EH (cell line): ENCODE measurements around the gene RNF149.
"Not testable (repeated sequence)": the region's sequence is repeated elsewhere in the genome, so short reads cannot be mapped to it uniquely, and the experiment has no call there.

ENCODE experiments used
- DNase-seq: peaks from one replicate; pipeline ENCODE4 v3.0.0-alpha.2; 2015; ENCODE audit warnings: low read depth

RNF149 gene, protein sequence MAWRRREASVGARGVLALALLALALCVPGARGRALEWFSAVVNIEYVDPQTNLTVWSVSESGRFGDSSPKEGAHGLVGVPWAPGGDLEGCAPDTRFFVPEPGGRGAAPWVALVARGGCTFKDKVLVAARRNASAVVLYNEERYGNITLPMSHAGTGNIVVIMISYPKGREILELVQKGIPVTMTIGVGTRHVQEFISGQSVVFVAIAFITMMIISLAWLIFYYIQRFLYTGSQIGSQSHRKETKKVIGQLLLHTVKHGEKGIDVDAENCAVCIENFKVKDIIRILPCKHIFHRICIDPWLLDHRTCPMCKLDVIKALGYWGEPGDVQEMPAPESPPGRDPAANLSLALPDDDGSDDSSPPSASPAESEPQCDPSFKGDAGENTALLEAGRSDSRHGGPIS

DNA sequence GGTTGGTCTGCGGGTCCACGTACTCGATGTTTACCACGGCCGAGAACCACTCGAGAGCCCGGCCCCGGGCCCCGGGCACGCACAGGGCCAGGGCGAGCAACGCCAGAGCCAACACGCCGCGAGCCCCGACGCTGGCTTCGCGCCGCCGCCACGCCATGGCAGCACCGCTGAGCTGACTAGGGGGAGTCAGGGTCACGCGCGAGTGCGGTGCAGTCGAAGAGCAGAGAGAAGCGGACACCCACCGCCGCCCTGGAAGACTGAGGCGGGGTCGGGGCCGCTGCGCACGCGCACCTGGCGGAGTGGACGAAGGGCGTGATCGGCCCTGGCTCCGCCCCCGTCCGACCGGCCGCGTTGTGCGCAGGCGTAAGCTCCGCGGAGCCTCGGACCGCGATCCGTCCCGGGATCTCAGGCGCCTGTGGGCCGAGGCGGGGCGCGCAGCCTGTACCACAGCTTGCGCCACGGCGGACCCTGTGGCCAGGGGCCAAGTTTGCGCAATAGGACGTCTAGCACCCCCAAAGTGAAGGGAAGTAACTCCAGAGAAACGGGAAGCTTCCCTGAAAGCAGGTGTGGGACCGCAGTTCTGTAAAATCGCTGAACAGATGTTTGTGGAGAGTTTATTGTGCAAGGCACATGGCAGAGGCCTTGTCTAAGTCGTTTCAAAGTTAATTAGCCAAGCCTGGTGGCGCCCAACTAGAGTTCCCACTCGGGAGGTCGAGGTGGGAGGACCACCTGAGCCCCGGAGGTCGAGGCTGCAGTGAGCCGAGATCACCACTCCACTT lies at the start of gene RNF149:
Gene RNF149 (minus strand): TSS at position 270 of the 779 bp plus-strand sequence. CDS start 113 bp downstream, at position 157.
- DNase-seq: peak; percentile 88

DNA sequence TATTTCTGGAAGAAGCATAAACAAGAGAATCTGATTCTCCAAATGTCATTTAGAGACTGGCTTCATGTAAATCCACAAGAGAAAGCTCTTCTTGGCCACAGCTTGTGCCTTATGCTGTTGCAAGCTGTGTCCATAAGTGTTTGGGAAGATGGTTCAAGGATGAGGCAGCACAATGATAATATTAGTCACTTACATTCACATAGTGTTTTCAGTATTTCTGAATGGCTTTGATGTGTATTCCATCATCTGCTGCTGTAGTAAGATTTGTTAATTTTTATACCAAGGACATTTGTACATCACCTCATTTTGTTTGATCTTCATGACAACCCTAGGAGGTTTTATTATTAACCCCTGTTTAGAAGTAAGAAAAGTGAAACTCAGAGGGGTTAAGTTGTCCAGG lies 48.9 kb upstream of the RNF149 start:
- DNase-seq: peak; percentile 19

DNA sequence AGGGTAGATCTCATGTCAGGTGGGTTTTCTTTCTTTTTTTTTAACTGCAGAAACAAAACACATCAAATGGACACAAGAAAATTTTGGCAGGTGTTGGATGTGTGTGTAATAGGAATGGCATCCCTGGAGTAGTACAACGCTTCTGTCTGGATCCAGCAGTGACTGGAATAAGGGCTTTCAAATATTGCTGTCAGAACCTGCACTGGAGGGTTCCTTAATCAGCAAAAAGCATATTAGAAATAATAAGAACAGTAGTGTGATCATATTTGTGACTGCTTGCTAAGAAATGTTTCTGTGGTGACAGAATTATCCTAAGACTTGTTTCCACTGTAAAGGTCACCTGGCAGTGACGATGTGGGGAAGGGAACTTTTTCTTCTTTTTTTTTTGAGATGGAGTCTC lies 48.0 kb upstream of the RNF149 start:
- DNase-seq: peak; percentile 8

DNA sequence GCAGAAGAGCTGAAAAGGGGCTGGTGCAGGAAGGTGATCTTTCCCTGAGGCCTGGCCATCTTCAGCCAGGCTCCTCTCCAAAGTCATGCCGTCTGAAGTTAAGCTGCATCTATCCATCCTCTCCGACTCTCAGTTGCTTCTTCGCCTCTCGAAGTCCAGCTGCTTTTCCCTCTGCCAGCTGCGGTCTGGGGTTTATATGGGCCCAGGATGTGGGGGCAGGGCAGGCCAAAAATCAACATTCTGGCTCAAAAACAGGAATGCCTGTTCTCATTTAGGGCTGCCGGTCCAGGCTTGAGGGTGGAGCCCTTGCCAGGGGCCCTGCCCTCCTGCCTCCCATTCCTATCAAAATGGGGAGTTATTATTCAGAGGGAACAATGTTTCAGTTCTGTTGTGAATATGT lies 47.6 kb upstream of the RNF149 start:
- no peak for DNase-seq

DNA sequence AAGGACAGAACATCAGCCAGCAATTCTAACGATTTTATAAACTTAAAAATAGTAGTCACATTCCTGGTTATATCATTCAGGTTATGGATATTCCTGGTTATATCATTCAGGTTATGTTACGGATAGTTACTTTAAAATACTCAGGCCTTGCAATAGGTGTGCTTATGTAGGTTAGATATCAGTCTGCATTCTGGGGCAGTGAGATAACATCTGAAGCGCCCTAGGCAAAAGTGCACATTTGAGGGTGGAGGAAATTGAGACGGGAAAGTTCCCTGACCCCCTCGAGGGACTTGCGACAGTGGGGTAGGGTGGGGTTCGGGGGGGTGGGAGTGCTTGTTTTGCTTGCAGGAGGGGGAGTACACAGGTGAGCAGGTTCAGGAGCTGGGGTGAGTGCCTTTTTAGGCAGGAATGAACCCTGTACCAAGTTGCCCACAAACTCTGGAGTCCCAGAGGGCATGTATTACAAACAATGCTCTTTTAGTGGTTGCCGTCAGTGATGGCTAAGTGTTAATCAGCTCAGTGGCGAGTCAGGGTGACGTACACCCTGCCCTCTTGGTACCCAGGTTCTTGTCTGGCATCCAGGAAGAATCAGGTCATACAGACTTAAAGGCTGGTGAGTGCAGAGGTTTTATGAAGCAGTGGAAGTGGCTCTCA lies 47.0 kb upstream of the RNF149 start:
- DNase-seq: no peak

DNA sequence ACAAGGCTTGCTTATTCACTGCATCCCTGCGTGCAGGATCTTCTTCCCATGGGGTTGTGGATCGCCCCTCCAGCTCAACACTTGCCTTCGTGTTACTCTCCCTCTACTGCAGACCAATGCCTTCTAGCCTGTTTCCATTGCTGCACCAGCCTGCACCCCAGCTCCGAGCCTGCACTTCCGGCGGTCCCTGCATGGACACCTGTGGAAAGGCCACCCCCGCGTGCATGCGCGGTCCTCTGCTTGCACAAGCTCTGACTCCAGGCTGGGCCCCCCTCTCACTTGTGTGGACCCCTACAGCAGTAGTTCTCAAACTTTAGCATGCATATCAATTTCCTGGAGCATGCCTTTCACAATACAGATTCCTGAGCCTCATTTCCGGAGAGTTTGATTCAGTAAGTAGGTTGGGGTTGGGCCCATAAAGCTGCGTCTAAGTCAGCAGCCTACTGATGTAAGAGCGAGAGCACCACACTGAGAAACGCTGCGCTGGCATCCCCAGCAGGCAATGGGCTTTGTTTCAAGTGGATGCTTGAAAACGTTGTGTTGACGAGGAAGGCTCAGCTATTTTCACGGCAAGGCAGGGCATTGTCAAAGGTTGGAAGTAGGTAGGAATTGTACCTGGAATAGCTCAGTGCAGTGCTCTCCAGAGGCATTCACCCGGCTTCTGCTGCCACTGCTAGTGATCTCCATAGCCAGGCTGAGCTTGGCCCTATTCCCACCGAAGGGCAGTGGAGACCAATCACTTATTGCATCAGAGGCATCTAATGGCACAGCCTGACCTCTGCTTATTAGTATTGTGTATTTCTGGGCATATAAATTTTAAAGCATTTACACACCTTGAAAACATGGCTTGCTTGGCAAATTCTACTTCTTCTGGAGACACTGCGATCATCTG lies 46.2 kb upstream of the RNF149 start:
- DNase-seq: no peak

DNA sequence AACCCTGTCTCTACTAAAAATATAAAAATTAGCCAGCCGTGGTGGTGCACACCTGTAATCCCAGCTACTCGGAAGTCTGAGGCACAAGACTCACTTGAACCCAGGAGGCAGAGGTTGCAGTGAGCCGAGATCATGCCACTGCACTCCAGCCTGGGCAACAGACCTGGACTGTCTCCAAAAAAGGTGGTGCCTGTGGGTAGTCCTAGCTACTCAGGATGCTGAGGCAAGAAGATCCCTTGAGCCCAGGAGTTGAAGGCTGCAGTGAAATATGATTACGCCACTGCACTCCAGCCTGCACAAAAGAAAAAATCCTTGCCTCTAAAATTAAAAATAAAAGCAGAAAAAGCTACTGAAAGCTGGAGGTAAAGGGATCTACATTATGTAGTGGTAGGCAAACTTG lies 44.1 kb upstream of the RNF149 start:
- not testable (repeated sequence) for DNase-seq

DNA sequence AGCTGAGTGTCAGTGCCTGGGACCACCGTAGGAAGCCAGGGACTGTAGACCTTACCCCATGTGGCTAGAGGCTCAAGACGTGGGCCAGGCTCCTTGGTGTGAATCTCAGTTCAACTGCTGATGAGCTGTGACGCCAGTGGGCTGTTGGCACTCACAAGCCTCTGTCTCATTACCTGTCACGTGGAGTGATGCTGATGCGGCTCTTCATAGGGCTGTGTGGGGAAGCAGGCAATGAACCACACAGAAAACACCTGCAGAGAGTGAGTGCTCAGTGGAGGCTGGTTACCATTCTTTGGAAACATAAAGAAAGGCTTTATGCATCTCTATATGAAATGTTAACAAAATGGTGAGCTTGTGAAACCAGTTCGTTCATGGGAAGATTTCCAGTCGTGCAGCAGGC lies 42.7 kb upstream of the RNF149 start:
- no peak for DNase-seq

DNA sequence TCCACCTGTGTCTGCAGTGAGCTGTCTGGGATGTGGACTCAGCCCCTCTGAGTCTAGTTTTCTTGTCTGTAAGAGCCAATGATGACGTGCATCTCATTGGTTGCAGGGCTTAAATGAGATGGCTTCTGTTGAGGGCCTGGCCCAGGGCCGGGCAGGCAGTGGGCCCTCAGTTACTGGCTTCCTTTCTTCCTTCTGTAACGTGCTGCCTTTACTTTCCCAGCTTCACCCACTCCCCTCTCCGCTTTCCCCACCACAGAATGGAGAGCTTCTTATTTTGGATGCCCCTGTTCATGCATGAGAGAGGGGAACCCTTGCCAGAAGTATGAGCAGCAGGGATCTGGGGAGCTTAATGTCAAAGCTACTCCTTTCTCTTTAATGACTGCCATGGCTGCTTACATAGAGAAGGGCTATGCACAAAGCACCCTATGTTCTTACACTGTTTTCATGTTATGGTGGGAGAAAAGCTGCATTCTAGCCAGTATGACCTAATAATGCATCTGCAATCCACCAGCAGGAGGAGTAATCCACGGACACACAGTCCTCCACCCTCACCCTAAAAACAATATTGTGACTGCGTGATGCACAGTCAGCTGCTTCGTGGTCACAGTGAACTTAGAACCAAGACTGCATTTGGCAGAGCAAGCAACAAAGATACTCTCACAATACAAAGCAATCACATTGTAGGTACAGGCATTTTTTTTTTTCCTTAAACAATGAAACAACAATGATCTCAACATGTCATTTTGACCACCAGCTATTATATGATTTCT lies 41.6 kb upstream of the RNF149 start:
- DNase-seq: peak; percentile 27

DNA sequence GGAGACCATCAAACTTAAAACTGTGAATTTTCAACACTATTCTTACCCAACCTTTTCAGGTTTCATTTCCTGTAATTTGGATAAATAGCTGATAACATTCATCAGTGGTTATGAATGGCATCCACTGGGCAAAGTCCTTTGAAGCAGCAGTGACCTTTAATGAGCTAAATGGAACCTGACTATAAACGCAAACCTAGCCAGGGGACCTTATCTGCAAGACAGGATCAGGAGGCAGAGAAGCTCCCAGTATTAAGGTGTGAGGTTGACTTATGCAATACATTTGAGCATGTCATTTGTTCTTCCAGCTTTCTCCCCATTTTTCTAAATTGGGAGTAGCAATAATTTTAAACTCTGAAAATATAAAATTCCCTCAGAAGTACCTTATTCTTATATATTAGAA lies 40.4 kb upstream of the RNF149 start:
- no peak for DNase-seq

DNA sequence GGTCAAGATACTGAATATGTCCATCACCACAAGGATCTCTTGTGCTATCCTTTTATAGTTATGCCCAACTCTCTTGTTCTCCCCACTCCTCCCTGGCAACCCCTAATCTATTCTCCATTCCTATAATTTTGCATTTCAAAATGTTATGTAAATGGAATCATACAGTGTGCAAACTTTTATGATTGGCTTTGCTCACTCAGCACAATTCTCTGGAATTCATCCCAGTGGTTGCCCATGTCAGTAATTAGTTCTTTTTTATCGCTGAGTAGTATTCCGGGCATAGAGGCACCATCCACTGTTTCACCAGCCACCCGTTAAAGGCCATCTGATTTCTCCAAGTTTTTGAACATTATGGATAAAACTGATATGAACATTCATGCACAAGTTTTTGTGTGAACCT lies 38.4 kb upstream of the RNF149 start:
- no peak for DNase-seq

DNA sequence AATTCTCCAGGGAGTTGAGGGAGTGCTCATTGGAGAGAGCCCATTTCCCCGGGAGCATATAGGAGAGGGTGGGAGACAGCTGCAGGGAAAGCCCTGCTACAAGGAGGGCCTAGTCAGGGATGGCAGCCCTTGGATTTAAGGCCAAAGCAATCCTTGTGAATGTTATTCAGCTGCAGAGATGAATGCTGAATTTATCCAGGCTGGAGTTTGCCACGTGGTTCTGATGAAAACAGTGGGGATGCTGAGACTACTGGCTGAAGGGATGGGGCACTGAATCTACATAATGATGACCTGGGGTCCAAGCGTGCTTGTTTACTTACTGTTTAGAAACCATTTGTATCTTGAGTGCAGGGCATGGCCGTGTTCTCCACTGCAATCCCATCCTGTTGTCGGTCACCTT lies 35.6 kb upstream of the RNF149 start:
- no peak for DNase-seq

DNA sequence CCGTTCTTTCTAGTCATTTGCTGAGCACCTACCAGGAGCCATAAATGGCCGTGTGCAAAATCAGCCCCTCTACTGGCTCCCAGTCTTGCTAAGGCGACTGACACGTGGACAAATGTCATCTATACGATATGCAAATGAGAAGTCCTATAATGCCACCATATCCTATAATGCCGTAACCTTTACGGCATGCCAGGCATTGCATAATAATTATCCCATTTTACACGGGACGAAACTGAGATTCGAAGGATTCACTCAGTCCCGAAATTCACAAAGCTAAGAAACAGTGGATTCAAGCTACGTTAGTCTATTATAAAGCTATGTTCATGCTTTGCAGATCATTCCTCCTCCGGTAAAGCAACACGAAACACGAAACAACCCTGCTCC lies 34.1 kb upstream of the RNF149 start:
- no peak for DNase-seq

DNA sequence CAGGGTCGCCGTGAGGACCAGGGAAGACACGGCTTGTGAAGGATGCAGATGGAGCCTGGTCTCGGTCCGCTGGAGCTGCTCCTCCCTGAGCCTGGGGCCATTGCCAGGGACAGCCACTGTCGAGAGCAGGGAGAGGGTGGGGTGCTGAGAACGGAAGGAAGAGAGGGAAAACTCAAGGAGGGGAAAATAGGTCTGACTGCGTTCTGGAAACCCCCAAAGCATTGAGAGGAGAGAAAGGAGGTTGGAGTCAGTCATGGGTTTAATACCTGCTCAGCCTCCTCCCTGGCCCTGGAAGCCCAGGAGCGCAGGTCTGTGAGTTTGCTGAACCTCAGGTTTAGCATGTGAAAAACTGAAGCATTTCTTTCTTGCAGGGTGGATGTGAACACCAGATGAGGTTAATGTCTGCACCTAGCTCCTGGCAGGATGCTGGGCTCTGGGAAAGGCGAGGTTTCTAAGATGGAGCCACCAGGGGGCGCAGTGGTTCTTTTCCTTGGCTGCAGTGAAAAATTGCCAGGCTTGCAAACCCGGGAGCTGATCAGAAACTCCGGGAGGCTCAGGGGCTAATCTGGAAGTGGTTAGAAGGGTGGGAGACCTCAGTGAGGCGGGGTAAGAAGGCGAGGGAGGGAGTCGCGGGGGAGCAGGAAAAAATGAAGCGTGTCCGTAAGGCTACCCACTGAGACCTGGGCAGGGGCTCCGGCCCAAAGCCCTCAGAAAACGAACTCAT lies 33.6 kb upstream of the RNF149 start:
- peak; percentile 73 for DNase-seq

DNA sequence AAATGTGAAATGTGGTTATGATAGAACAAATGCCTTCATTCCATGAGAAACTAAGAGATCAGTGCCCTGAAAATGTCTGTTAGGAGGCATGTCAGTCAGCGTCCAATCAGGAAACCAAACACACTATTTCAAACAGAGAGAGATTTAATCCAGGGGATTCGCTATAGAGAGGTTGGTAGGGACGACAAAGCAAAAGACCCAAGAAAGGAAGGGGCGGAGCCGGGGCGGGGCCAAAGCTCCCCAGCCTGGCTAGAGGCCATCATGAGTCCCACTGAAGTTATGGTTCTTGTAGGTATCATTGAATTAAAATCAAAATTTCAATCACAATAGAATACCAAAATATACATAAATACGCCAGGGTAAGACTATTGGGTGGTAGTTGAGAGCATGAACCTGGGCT lies 32.9 kb upstream of the RNF149 start:
- no peak for DNase-seq

DNA sequence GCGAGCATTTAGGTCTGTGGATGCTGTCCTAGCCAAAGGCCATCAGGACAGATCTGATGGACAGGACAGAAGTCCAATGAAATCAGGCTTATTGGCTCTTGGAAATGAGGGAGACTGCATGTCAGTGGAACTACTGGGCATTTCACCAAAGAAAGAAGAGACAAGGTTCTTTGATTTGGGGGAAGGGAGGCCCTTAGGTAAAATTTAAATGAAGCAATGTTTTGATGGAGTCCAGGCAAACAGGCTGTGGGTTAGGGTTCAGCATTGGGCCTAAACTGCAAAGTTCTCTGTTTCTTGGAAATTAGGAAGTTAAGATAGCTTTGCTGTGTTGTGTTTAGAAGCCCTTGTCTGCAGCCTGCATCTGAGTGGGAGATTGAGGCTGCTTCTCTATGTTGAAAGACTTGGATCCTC lies 31.6 kb upstream of the RNF149 start:
- peak; percentile 16 for DNase-seq

DNA sequence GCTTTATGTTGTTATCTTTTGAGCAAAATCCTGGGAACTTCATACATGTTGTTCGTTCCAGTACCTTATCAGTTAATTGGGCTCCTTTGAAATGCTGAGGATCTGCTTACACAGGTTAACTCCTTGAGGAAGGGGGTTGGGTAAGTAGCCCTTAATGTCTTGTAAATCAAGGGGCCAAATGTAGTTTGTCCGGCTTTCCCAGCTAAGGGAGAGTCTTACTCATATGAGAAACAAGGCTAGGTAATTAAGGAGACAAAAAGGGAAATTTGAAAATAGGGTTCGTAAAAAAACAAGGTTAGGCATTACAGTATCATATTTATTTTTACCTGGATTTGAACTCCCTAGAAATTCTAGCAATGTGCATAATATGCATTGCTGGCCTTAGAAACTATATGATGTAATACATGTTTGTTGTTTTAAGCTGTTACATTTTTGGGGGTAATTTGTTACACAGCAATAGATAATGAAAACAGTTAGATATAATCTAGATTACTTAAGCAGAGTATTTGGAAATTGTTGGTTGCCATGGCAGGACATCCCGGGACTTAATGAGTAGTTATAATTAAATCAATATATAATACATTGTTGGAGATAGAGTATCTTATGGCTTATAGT lies 30.9 kb upstream of the RNF149 start:
- no peak for DNase-seq

DNA sequence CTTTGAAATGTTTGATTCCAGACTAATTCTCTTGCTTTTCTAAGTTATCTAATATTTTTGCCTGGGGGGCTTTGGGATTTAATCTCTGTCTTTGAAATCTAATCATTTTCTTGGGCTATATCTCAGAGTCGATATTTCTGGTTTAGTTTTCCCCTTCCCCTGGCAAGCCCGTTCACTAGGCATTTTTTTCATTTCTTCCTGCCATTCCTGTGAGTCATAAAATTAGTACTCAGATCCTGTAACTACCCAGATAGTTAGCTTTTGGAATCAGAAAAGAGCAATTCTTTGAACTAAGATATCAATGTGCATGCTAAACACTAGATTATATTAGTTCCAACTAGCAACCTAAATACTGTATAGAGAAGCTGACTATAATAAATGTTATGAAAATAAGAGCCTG lies 29.4 kb upstream of the RNF149 start:
- peak; percentile 55 for DNase-seq

DNA sequence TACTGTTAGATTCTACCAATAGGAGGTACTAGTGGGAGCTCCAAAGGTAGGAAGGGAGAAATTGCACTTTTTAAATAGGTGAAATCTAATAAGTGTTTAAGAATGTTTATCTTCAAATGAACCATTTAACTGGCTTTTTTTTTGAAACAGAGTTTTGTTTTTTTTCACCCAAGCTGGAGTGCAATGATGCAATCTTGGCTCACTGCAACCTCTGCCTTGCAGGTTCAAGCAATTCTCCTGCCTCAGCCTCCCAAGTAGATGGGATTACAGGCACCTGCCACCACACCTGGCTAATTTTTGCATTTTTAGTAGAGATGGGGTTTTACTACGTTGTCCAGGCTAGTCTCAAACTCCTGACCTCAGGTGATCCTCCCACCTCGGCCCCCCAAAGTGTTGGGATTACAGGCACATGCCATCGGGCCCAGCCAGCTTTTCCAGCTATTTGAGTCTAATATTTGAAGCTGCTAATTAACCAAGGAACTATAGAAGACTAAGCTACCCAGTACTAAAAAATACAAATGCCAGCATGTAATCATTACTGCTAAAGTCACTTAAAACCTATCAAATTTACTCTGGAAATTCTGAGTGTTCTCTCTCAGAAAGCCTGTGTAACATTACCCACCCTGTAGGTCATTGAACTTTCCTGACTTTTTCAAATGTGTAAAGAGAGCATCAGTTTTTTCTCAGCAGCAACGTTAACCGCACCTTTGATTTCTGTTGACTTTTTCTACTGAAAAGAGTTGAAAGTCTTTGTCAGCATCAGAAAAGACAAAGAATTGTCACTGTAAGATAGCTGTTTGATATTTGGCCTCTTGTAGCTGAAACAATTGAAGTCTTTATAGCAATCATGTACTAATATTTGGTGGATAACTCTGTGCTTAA lies 24.6 kb upstream of the RNF149 start:
- no peak for DNase-seq
